ENCODE measurements around the gene FCN1.

DNA sequence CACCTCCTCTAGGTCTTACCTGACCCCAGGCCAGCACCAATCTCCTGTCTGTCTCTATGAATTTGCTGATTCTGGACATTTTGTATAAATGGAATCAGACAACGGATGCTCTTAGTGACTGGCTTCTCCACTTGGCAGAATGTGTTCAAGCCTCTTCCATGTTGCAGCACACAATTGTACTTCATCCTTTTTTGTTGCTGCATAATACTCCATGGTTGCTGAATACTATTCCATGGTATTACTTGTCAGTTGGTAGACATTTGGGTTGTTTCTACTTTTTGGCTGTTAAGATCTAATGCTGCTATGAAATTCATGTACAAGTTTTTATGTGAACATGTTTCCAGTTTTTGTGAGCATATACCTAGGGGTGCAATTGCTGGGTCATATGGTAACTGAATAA, 34.3 kb upstream of the FCN1 start:
- TF ChIP-seq, protein P1, sequence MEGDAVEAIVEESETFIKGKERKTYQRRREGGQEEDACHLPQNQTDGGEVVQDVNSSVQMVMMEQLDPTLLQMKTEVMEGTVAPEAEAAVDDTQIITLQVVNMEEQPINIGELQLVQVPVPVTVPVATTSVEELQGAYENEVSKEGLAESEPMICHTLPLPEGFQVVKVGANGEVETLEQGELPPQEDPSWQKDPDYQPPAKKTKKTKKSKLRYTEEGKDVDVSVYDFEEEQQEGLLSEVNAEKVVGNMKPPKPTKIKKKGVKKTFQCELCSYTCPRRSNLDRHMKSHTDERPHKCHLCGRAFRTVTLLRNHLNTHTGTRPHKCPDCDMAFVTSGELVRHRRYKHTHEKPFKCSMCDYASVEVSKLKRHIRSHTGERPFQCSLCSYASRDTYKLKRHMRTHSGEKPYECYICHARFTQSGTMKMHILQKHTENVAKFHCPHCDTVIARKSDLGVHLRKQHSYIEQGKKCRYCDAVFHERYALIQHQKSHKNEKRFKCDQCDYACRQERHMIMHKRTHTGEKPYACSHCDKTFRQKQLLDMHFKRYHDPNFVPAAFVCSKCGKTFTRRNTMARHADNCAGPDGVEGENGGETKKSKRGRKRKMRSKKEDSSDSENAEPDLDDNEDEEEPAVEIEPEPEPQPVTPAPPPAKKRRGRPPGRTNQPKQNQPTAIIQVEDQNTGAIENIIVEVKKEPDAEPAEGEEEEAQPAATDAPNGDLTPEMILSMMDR (IDR thresholded peaks at IDR 0.05 in 8 of 11, conservative IDR thresholded peaks at IDR 0.05 in 3 of 11), result no peak
- no peak for TF ChIP-seq POLR2AphosphoS5 (IDR thresholded peaks at IDR 0.05)
- no peak for TF ChIP-seq POLR2A (IDR thresholded peaks at IDR 0.05)

All from spleen (tissue), 7 donors.